Astrocyte of the hippocampus (primary cell): ENCODE data around the gene CCDC152.
A peak's percentile ranks its signal among the peaks of the same experiment; 100 is the strongest.

Experiments
- DNase-seq: peaks from one replicate; pipeline ENCODE4 v3.0.0; 2011; ENCODE audit warnings: low read depth, low spot score

The CCDC152 gene

GRCh38 chr5:42781584-42781983 is 25.0 kb downstream of the CCDC152 start:
- DNase-seq = no peak

GRCh38 chr5:42784132-42784531 is 27.5 kb downstream of the CCDC152 start:
- DNase-seq = no peak

DNA sequence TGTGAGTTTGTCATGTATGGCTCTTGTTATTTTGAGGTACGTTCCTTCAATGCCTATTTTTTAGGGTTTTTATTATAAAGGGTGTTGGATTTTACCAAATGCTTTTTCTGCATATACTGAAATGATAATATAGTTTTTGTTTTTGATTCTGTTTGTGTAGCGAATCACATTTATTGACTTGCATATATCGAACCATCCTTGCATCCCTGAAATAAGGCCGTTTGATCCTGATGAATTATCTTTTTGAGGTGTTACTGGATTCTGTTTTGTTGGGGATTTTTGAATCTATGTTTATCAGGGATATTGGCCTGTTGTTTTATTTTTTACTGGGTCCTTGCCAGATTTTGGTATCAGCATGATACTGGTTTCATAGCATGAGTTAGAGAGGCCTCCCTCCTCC is 29.1 kb downstream of the CCDC152 start:
- DNase-seq = no peak

DNA sequence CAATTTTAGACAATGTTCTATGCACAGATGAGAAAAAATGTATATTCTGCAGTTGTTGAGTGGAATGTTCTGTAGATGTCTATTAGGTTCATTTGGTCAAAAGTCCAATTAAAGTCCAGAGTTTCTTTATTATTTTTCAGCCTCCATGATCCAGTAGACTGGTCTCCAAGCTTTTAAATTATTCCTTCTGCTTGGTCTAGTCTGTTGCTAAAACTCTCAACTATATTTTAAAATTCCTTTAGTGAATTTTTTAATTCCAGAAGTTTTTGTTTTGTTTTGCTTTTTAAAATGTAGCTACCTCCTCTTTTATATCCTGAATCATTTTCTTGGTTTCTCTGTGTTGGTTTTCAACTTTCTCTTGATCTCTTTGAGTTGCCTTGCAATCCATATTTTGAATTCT is 30.5 kb downstream of the CCDC152 start:
- no peak for DNase-seq

- no peak for DNase-seq
Measured at GRCh38 chr5:42787845-42788244, 31.2 kb downstream of the CCDC152 start.

DNA sequence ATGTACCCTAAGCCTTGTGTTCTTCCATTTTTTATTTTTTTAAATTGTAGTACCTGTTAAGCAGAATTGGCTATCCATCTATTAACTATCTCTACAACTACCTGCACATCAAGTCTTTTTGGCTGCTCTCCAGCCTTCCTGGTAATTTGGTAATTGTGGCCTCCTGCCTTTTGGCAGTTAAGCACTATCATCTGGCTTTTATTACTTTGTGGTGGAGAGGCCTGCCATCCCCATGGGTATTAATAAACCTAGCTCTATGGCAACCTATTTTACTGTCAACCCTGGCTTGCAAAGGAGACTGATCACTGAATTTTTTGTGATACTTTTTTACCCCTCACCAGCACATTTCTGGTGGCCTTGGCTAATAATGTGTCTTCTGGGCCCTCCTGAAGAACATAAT is 34.5 kb downstream of the CCDC152 start:
- no peak for DNase-seq

DNA sequence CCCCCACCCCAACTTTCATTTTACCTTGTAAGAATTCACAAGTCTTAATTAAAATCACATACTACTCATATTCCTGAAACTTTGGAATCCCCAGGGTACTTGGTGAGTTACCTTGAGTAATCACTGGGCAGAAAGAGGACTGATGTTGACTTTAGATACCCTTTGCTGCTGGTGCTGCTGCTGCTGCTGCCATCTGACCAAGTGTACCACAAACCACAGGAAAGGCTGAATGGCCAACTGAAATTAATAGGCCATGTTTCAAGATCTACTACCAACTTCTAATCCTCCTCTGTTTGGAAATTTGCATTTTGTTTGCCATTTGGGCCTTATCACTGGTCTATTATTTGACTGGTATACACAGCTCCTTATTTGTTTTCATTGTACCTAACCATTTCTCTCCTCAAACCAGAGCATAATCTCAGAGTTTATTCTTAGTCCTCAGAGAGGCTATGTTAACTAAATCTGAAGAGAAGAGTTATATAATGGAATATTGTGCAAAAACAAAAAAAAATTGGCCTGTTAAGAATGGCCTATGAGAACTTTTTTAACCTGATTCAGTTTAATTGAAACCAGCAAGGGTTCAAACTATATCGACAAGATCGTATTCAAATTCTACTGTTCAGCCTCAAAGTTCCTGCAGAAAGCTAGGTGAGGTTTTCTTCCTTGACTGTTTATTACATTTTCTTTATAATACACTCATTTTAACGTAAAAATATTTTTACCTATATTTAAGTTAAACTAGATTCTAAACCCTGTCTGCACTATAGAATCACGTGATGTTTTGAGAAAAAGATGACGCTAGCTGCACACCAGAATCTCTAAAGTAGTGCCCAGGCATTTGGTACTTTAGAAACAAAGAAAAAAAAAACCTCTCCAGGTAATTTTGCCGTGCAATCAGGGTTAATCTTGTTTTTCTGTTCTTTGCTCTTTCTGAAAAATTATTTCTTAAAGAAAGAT is 41.9 kb downstream of the CCDC152 start:
- DNase-seq = no peak

GRCh38 chr5:42799241-42799608 is 42.6 kb downstream of the CCDC152 start:
- no peak for DNase-seq

- DNase-seq = no peak
Measured at GRCh38 chr5:42799668-42800114, 43.1 kb downstream of the CCDC152 start.

DNA sequence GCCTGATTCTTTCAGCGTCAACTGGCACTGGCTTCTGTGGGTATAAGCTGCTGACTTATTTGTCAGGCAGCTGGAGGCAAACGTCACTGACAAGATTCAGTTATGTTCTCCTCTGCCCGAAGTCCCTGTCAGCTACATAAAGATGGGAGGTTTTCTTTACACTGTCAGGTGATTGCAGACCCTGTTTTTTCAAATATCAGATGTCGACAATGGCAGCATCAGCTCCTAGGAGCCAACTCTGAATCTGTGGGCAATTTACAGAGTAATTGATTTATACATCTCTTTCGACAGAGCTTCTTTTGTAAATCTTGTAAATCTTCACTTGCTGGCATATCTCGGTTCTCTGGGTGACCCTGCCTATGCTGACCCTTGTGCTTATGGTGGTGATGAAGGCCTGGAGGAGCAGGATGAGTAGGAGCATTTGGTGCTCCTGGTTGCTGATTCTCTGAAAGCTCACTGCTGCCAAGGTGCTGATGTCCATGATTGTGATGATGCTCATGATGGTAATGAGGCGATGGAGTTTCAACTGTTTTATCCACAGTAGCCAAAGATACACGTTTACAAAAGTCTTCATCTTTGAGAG is 44.2 kb downstream of the CCDC152 start:
- no peak for DNase-seq

- DNase-seq = no peak
Measured at GRCh38 chr5:42801516-42802166, 45.0 kb downstream of the CCDC152 start.

GRCh38 chr5:42804717-42805339 is 48.2 kb downstream of the CCDC152 start:
- DNase-seq = no peak

GRCh38 chr5:42806004-42806700 is 49.5 kb downstream of the CCDC152 start:
- no peak for DNase-seq

DNA sequence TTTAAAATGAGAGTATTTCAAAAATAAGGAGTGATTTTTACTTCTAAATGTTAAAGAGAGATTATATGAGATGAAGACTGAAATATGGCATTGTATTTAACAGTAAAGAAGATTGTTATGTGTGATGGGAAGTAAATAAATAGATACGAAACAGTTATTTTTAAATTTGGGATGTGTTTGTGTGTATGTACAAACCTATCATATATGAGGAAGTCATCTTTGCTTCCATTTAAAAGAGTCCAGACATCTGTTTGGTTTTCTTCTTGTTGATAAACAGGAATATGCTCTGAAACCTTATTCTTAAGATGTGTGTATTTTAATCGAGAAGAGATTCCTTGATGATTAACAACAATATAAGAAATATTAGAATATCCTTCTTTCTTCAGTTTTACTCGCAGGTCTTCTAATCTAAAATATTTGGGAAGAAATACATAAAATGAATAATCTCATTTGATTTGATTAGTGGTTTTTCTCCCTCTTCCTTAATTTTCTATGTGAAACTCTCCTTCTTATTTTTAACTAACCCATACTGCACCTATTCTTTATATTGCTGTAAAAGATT is 50.2 kb downstream of the CCDC152 start:
- DNase-seq = no peak

DNA sequence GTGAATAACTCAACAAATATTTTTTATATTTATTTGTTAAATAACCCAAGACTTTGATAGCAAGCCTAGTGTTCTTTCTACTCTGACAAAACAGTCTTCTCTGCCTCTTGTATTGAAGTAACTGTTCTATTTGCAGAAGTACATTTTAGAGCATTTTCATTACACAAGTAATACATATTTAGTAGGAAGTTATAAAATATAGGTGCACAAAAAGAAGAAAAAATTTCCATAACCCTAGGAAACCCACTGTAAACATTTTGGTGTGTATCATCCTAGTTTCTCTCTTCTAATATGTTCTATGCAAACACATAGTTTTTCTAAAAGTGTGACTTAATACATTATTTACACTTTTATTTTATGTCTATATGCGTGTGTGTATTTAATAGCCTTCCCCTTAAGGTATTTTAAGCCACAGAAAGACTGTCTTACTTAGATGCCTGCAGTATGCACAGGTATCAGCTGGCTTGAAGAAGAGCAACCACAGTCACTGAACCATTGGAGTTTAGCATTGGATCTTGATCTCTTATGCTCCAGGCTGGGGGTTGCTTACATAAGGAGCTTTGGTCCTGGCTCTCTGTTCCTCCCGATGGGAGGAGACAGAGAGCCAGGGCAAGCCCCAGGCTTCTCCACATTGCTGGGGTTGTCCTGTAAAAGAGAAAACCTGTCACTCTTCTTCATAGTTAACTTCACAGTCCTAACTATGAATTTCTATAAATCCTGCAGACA is 51.3 kb downstream of the CCDC152 start:
- DNase-seq = no peak

- no peak for DNase-seq
Measured at GRCh38 chr5:42808888-42809611, 52.4 kb downstream of the CCDC152 start.

- no peak for DNase-seq
Measured at GRCh38 chr5:42810834-42811590, 54.4 kb downstream of the CCDC152 start.

DNA sequence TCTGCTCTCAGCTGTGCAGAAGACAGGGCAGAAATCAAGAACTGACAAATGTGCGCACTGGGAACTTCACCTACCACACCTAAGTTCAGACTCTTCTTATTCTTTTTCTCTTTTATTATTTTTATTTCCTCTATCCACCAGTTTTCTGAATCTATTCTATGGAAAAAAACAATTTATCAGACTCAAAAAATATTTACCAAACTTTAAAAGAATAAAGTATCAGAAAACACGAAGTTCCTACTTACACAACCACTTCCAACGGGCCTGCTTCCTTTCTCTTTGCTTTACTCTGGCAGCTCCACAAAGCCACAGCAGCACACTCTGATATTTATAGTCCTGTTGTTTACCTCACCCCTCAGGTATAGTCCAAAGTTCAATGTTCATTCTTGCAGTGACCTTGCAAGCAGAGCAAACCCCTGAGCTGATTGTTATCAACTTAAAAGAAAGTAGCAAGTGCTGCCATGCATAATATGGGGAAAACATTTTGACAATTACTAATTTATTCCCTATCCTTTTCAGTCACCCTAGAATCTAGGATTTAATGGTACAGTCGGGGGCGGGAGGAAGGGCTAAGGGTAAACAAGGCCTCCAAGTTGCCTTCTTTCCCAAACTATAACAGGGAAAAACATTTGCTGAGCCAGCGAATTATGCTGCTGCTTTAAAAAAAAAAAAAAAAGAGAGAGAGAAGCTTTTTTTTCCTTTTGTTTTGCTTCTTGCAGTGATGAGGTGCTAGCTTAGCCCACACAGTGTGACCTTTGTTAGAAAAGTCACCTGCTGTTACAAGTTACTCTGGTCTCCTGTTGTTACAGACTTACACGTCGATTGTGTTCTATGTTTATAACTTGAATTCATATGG is 55.2 kb downstream of the CCDC152 start, which contains the start of gene SELENOP:
TSS of gene SELENOP (minus strand) at position 302 of the 856 bp plus-strand sequence. CDS start 3,539 bp downstream, outside the sequence.
- peak; percentile 45 for DNase-seq
